ENCODE results near the gene PRKCZ. TPM values are rescaled to one million over a fixed set of nuclear protein-coding genes. Genes with fewer than 3 reads are reported as not detected.

Gene PRKCZ
- total RNA-seq, 2 experiments from 2014 or later: 17.8 to 19.0 TPM

DNA sequence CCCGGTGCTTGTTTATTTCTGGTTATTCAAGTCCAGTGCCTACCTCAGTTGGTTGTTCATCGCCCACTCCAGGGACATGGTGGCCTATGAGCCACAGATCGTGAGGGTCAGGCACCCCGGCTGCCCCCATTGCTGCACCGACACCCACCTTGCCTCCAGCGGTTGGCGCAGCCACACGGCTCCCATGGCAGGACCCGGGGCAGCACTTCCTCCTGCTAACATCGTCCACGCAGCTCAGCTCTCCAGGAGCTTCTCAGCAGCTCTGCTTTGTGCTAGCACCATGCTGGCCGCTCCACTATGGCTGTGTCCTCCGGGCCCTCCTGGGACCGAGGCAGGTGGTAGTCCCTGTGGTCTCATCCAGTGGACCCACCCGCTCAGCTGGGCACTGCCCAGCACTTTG is 13.9 kb upstream of the PRKCZ start:
- no peaks in the 10 kb centered on the region for H3K4me1 ChIP-seq (ENCODE audit: insufficient read depth, low read length)
- POLR2A ChIA-PET: no interaction called here
- intact Hi-C loops (cut with DNase I, micrococcal nuclease): no loop called here

DNA sequence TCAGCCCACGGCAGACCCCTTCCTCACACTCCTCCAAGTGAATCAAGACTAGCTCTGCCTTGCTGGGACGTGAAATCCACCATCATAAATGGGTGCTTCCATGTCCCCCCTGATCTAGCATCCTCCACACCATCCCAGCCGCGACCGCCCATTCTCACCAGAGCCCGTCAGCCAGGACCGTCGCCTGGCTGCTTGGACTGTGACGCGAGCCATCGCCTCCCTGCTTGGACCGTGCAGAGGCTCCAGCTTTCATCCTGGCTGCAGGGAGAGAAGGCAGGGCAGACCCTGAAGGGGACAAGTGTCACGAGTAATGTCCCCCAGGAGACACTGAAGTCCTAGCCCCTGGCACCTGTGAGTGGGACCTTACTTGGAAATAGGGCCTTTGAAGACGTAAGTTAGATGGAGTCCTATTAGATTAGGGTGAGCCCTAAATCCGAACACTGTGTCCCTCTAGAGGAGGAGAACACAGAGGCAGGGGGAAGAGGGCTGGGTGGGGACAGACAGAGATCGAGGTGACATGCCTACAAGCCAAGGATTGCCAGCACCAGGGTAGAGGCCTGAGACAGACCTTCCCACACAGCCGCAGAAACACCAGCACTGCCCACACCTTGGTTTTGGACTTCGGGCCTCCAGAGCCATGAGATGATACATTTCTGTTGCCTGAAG is 12.8 kb upstream of the PRKCZ start:
- TF ChIP-seq, protein P1, sequence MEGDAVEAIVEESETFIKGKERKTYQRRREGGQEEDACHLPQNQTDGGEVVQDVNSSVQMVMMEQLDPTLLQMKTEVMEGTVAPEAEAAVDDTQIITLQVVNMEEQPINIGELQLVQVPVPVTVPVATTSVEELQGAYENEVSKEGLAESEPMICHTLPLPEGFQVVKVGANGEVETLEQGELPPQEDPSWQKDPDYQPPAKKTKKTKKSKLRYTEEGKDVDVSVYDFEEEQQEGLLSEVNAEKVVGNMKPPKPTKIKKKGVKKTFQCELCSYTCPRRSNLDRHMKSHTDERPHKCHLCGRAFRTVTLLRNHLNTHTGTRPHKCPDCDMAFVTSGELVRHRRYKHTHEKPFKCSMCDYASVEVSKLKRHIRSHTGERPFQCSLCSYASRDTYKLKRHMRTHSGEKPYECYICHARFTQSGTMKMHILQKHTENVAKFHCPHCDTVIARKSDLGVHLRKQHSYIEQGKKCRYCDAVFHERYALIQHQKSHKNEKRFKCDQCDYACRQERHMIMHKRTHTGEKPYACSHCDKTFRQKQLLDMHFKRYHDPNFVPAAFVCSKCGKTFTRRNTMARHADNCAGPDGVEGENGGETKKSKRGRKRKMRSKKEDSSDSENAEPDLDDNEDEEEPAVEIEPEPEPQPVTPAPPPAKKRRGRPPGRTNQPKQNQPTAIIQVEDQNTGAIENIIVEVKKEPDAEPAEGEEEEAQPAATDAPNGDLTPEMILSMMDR (IDR thresholded peaks at IDR 0.05): no peak
- DNase-seq: no peak
- no peak overlapping the region for H3K27ac Mint-ChIP-seq
- H3K9me3 Mint-ChIP-seq: no peaks in the 10 kb centered on the region
- no peaks in the 10 kb centered on the region for H3K36me3 ChIP-seq (ENCODE audit: insufficient read depth, low read length)
- ChIA-PET CTCF (no interaction called here), POLR2A (no interaction called here)
- H3K27me3 Mint-ChIP-seq: no peaks in the 10 kb centered on the region
- H3K9me3 ChIP-seq (ENCODE audit: control insufficient read depth in 1 of 2, insufficient read depth in 1 of 2, low read length in 2 of 2): no peaks in the 10 kb centered on the region
- no peaks in the 10 kb centered on the region for H3K27me3 ChIP-seq (ENCODE audit: control insufficient read depth in 1 of 2, insufficient read depth in 2 of 2, low read length in 2 of 2)
- no peaks in the 10 kb centered on the region for H3K4me1 Mint-ChIP-seq (ENCODE audit: low read depth)
- no peak overlapping the region for H3K4me3 ChIP-seq (ENCODE audit: low read length)
- H3K36me3 Mint-ChIP-seq (ENCODE audit: low read depth): no peaks in the 10 kb centered on the region
- no peaks in the 10 kb centered on the region for H3K4me1 ChIP-seq (ENCODE audit: insufficient read depth, low read length)
- ATAC-seq (ENCODE audit: poor library complexity): no peak
- H3K4me3 Mint-ChIP-seq: no peak overlapping the region
- H3K27ac ChIP-seq (ENCODE audit: low read depth in 1 of 2, low read length in 2 of 2): no peak overlapping the region
- intact Hi-C loops (cut with DNase I, micrococcal nuclease): no loop called here

More for the DNA sequence above, 13.9 kb upstream of the PRKCZ start:
- H3K9me3 ChIP-seq (ENCODE audit: control insufficient read depth in 1 of 2, insufficient read depth in 1 of 2, low read length in 2 of 2): no peaks in the 10 kb centered on the region
- TF ChIP-seq, protein P1 (IDR thresholded peaks at IDR 0.05): no peak
- Mint-ChIP-seq H3K27me3 (no peaks in the 10 kb centered on the region), H3K27ac (no peak overlapping the region), H3K4me1 (ENCODE audit: low read depth) (no peaks in the 10 kb centered on the region), H3K4me3 (no peak overlapping the region), H3K9me3 (no peaks in the 10 kb centered on the region), H3K36me3 (ENCODE audit: low read depth) (no peaks in the 10 kb centered on the region)
- ATAC-seq (ENCODE audit: poor library complexity) (no peak), DNase-seq (no peak)
- H3K36me3 ChIP-seq (ENCODE audit: insufficient read depth, low read length): no peaks in the 10 kb centered on the region
- CTCF ChIA-PET: no interaction called here
- no peak overlapping the region for H3K27ac ChIP-seq (ENCODE audit: low read depth in 1 of 2, low read length in 2 of 2)
- no peaks in the 10 kb centered on the region for H3K27me3 ChIP-seq (ENCODE audit: control insufficient read depth in 1 of 2, insufficient read depth in 2 of 2, low read length in 2 of 2)
- H3K4me3 ChIP-seq (ENCODE audit: low read length): no peak overlapping the region

DNA sequence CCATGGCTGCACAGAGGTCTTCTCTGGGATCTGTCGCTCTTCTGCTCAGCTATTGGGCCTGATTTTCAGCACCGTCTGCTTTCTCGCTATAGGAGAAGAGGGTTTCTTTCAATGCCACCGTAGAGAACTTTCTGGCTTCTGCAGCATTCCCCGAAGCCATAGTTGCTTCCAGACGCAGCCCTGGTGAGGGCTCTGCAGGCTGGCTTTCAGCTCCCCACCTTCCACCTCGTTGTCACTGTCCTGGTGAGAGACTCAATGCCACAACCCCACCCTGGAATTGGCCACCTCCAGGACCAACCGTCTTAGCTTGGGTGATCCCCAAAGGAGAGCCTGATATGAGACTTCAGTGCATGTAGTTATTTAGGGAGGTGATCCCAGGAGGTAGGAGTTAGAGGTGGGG is 12.0 kb upstream of the PRKCZ start:
- intact Hi-C loops (cut with DNase I, micrococcal nuclease): no loop called here

More for the DNA sequence above, 12.0 kb upstream of the PRKCZ start:
- no peaks in the 10 kb centered on the region for H3K36me3 ChIP-seq (ENCODE audit: insufficient read depth, low read length)
- ATAC-seq (ENCODE audit: poor library complexity): no peak
- Mint-ChIP-seq H3K9me3 (no peaks in the 10 kb centered on the region), H3K27me3 (no peaks in the 10 kb centered on the region), H3K4me3 (no peak overlapping the region), H3K4me1 (ENCODE audit: low read depth) (no peaks in the 10 kb centered on the region), H3K36me3 (ENCODE audit: low read depth) (no peaks in the 10 kb centered on the region), H3K27ac (no peak overlapping the region)
- TF ChIP-seq, protein P1 (IDR thresholded peaks at IDR 0.05): no peak
- H3K4me3 ChIP-seq (ENCODE audit: low read length): no peak overlapping the region
- POLR2A ChIA-PET: no interaction called here
- H3K27me3 ChIP-seq (ENCODE audit: control insufficient read depth in 1 of 2, insufficient read depth in 2 of 2, low read length in 2 of 2): no peaks in the 10 kb centered on the region
- CTCF ChIA-PET: no interaction called here
- DNase-seq: no peak
- H3K9me3 ChIP-seq (ENCODE audit: control insufficient read depth in 1 of 2, insufficient read depth in 1 of 2, low read length in 2 of 2): no peaks in the 10 kb centered on the region
- H3K27ac ChIP-seq (ENCODE audit: low read depth in 1 of 2, low read length in 2 of 2): no peak overlapping the region
- H3K4me1 ChIP-seq (ENCODE audit: insufficient read depth, low read length): no peaks in the 10 kb centered on the region
